HepG2 (cell line): ENCODE measurements around the gene HNRNPUL2. TPM values are rescaled to one million over a fixed set of nuclear protein-coding genes. Genes with fewer than 3 reads are reported as not detected.
A peak's percentile ranks its signal among the peaks of the same experiment; 100 is the strongest.

Experiments used
- BCL6 ChIP-seq: IDR thresholded peaks from 2 replicates; pipeline ENCODE4 v1.6.1; 2016; ENCODE audit warnings: missing genetic modification reagents, missing compliant biosample characterization
- CBFB ChIP-seq: sonication (generic); formaldehyde crosslinking; IDR thresholded peaks from 2 replicates; pipeline ENCODE4 v1.4.0; 2020; ENCODE audit warnings: missing genetic modification reagents
- CREM ChIP-seq, 2 experiments: sonication (generic) in 1 of 2; formaldehyde crosslinking in 1 of 2; IDR thresholded peaks; 2 replicates each; pipeline versions ENCODE4 v1.4.0 to v1.6.1; 2016 to 2020; ENCODE audit warnings: antibody characterized with exemption in 1 of 2, mild to moderate bottlenecking in 1 of 2, missing genetic modification reagents in 1 of 2
- ELF1 ChIP-seq: sonication (generic); formaldehyde crosslinking; IDR thresholded peaks from 2 replicates; pipeline ENCODE4 v1.4.0; 2020; ENCODE audit warnings: missing genetic modification reagents
- GTF3A ChIP-seq: sonication (generic); formaldehyde crosslinking; conservative IDR thresholded peaks from 2 replicates; pipeline ENCODE4 v1.4.0; 2020; ENCODE audit warnings: mild to moderate bottlenecking, missing genetic modification reagents
- HES4 ChIP-seq: sonication (generic); formaldehyde crosslinking; IDR thresholded peaks from 2 replicates; pipeline ENCODE4 v1.9.0; 2021; ENCODE audit warnings: mild to moderate bottlenecking, missing genetic modification reagents, borderline replicate concordance
- MED1 ChIP-seq: sonication (generic); formaldehyde crosslinking; IDR thresholded peaks from 2 replicates; pipeline ENCODE4 v1.4.0; 2020; ENCODE audit warnings: missing genetic modification reagents
- MZF1 ChIP-seq: sonication (generic); formaldehyde crosslinking; IDR thresholded peaks from 2 replicates; pipeline ENCODE4 v1.8.1; 2023; ENCODE audit warnings: mild to moderate bottlenecking, missing genetic modification reagents, borderline replicate concordance
- PHB2 ChIP-seq: fragments of 450-650 bp; IDR thresholded peaks from 2 replicates; pipeline ENCODE4 v1.6.1; 2018; ENCODE audit not compliant: partially characterized antibody
- PRMT3 ChIP-seq: sonication (generic); formaldehyde crosslinking; IDR thresholded peaks from 2 replicates; pipeline ENCODE4 v1.8.1; 2022; ENCODE audit warnings: low read depth, mild to moderate bottlenecking, moderate library complexity, missing genetic modification reagents, borderline replicate concordance
- RARA ChIP-seq: IDR thresholded peaks from 2 replicates; pipeline ENCODE4 v1.6.1; 2016; ENCODE audit warnings: missing genetic modification reagents, missing compliant biosample characterization
- SSRP1 ChIP-seq: IDR thresholded peaks from 2 replicates; pipeline ENCODE4 v1.6.1; 2016; ENCODE audit warnings: control low read depth
- ZFYVE20 ChIP-seq: sonication (generic); formaldehyde crosslinking; IDR thresholded peaks from 2 replicates; pipeline ENCODE4 v1.8.0; 2023; ENCODE audit warnings: low read depth, mild to moderate bottlenecking, moderate library complexity, missing genetic modification reagents, borderline replicate concordance
- ZMAT3 ChIP-seq: sonication (generic); formaldehyde crosslinking; conservative IDR thresholded peaks from 2 replicates; pipeline ENCODE4 v1.7.0; 2021; ENCODE audit warnings: missing genetic modification reagents
- ZNF251 ChIP-seq: sonication (generic); formaldehyde crosslinking; IDR thresholded peaks from 2 replicates; pipeline ENCODE4 v1.9.0; 2021; ENCODE audit warnings: mild to moderate bottlenecking, missing genetic modification reagents
- ZNF326 ChIP-seq: sonication (generic); formaldehyde crosslinking; IDR thresholded peaks from 2 replicates; pipeline ENCODE4 v1.4.0; 2020; ENCODE audit warnings: missing genetic modification reagents, borderline replicate concordance
- ZNF468 ChIP-seq: sonication (generic); formaldehyde crosslinking; IDR thresholded peaks from 2 replicates; pipeline ENCODE4 v1.8.0; 2022; ENCODE audit warnings: mild to moderate bottlenecking, moderate library complexity, missing genetic modification reagents
- ZNF546 ChIP-seq: sonication (generic); formaldehyde crosslinking; conservative IDR thresholded peaks from 2 replicates; pipeline ENCODE4 v1.8.1; 2023; ENCODE audit warnings: mild to moderate bottlenecking, missing genetic modification reagents
- ZNF570 ChIP-seq: sonication (generic); formaldehyde crosslinking; IDR thresholded peaks from 2 replicates; pipeline ENCODE4 v1.4.0; 2020; ENCODE audit warnings: mild to moderate bottlenecking, missing genetic modification reagents, borderline replicate concordance
- ZNF674 ChIP-seq: sonication (generic); formaldehyde crosslinking; IDR thresholded peaks from 2 replicates; pipeline ENCODE4 v1.5.0; 2020; ENCODE audit warnings: low read depth, mild to moderate bottlenecking, missing genetic modification reagents
- ZNF775 ChIP-seq: sonication (generic); formaldehyde crosslinking; IDR thresholded peaks from 2 replicates; pipeline ENCODE4 v1.4.0; 2020; ENCODE audit warnings: missing genetic modification reagents, mild to moderate bottlenecking, moderate library complexity, borderline replicate concordance
- ZNF83 ChIP-seq: sonication (generic); formaldehyde crosslinking; IDR thresholded peaks from 2 replicates; pipeline ENCODE4 v1.4.0; 2020; ENCODE audit warnings: missing genetic modification reagents, mild to moderate bottlenecking, borderline replicate concordance
- polyA plus RNA-seq, 8 experiments: library from polyadenylated mRNA; depleted of rRNA in 3 of 8; stranded (reverse) in 7 of 8; unstranded in 1 of 8; fragments of >200 nt; fragmentation: Illumina TruSeq in 4 of 8; extraction: Trizol in 4 of 8; gene quantifications; 2 replicates each; pipeline versions ENCODE4 v1.2.1 to v1.2.3, GENCODE V29; 2011 to 2016; ENCODE audit warnings: low read depth in 4 of 8, missing spikeins in 1 of 8, mixed read lengths in 1 of 8; ENCODE audit not compliant: insufficient read depth in 1 of 8
- total RNA-seq, 5 experiments: library from RNA; depleted of rRNA; stranded (reverse); fragments of >200 nt; fragmentation: Illumina TruSeq; extraction: Trizol; gene quantifications; 2 replicates each; pipeline ENCODE4 v1.2.3, GENCODE V29; 2016; ENCODE audit warnings: low read depth in 1 of 5
- TF ChIP-seq, protein P1 (sequence below): sonication (generic); formaldehyde crosslinking; IDR thresholded peaks from 2 replicates; pipeline ENCODE4 v1.4.0; 2020; ENCODE audit warnings: missing genetic modification reagents, borderline replicate concordance
- TF ChIP-seq, protein P2 (sequence below): sonication (generic); formaldehyde crosslinking; IDR thresholded peaks from 2 replicates; pipeline ENCODE4 v1.8.1; 2023; ENCODE audit warnings: mild to moderate bottlenecking, moderate library complexity, missing genetic modification reagents
- TF ChIP-seq, protein P3 (sequence below): IDR thresholded peaks from 2 replicates; pipeline ENCODE4 v1.6.1; 2016; ENCODE audit warnings: low read depth, control low read depth

HNRNPUL2 gene
- total and polyA plus RNA-seq, 2 of the 13 experiments (the other 11 are each of a cell fraction or from before 2014, with no cell fraction given): 8.4 to 9.6 TPM

- 0 out of 2 replicates have a peak, but pooled peaks have one; percentile 31 for TF ChIP-seq BCL6
- TF ChIP-seq MED1: no peak
- no peak for TF ChIP-seq ZNF326
- no peak for TF ChIP-seq CBFB (CRISPR knock-in tag)
- no peak for TF ChIP-seq ZMAT3 (CRISPR knock-in tag)
- no peak for TF ChIP-seq MZF1
- no peak for TF ChIP-seq RARA
- no peak for TF ChIP-seq PRMT3 (CRISPR knock-in tag)
- 0 out of 2 replicates have a peak, but pooled peaks have one; percentile 59 for TF ChIP-seq ZNF546 (CRISPR knock-in tag)
- TF ChIP-seq ZNF674: no peak
- no peak for TF ChIP-seq PHB2
- no peak for TF ChIP-seq ZNF251 (CRISPR knock-in tag)
- TF ChIP-seq SSRP1: no peak
- TF ChIP-seq ZFYVE20 (CRISPR knock-in tag): no peak
- TF ChIP-seq HES4: 0 out of 2 replicates have a peak, but pooled peaks have one; percentile 31
- TF ChIP-seq ZNF468 (CRISPR knock-in tag): no peak
- TF ChIP-seq GTF3A: no peak
- TF ChIP-seq ZNF775 (CRISPR knock-in tag): no peak
- TF ChIP-seq ZNF83: no peak
- no peak for TF ChIP-seq ZNF570
- TF ChIP-seq, protein P1, sequence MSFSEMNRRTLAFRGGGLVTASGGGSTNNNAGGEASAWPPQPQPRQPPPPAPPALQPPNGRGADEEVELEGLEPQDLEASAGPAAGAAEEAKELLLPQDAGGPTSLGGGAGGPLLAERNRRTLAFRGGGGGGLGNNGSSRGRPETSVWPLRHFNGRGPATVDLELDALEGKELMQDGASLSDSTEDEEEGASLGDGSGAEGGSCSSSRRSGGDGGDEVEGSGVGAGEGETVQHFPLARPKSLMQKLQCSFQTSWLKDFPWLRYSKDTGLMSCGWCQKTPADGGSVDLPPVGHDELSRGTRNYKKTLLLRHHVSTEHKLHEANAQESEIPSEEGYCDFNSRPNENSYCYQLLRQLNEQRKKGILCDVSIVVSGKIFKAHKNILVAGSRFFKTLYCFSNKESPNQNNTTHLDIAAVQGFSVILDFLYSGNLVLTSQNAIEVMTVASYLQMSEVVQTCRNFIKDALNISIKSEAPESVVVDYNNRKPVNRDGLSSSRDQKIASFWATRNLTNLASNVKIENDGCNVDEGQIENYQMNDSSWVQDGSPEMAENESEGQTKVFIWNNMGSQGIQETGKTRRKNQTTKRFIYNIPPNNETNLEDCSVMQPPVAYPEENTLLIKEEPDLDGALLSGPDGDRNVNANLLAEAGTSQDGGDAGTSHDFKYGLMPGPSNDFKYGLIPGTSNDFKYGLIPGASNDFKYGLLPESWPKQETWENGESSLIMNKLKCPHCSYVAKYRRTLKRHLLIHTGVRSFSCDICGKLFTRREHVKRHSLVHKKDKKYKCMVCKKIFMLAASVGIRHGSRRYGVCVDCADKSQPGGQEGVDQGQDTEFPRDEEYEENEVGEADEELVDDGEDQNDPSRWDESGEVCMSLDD (CRISPR knock-in tag): no peak
- TF ChIP-seq ELF1 (CRISPR knock-in tag): peak; percentile 90
- TF ChIP-seq, protein P2, sequence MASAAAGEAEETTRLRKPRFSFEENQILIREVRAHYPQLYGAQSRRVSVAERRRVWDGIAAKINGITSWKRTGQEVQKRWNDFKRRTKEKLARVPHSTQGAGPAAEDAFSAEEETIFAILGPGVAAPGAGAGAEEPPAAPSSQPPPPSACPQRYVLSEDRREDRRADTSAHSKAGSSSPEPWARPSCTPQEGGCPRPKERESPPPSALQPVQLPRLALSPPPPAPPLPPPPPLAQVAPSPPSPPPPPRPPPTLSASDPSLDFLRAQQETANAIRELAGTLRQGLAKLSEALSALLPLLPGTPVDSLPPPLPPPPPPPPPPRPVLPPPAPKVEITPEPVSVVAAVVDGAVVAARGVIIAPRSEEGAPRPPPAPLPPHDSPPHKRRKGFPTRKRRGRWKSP (CRISPR knock-in tag): no peak
- TF ChIP-seq, protein P3, sequence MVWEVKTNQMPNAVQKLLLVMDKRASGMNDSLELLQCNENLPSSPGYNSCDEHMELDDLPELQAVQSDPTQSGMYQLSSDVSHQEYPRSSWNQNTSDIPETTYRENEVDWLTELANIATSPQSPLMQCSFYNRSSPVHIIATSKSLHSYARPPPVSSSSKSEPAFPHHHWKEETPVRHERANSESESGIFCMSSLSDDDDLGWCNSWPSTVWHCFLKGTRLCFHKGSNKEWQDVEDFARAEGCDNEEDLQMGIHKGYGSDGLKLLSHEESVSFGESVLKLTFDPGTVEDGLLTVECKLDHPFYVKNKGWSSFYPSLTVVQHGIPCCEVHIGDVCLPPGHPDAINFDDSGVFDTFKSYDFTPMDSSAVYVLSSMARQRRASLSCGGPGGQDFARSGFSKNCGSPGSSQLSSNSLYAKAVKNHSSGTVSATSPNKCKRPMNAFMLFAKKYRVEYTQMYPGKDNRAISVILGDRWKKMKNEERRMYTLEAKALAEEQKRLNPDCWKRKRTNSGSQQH: no peak
- no peak for TF ChIP-seq CREM (IDR thresholded peaks at IDR 0.05)
- TF ChIP-seq CREM (CRISPR knock-in tag; IDR thresholded peaks at IDR 0.05): no peak
Observed at GRCh38 chr11:62705880-62706849, 21.1 kb downstream of the HNRNPUL2 start (continued).
